PFSK-1 (cell line): Measurements from ENCODE around the gene VPS26B.

Experiments used
- FOXP2 ChIP-seq: optimal IDR thresholded peaks from 2 replicates; pipeline ENCODE3; 2011; ENCODE audit warnings: borderline replicate concordance, control low read depth, inconsistent platforms; ENCODE audit not compliant: insufficient read depth; ENCODE audit errors: extremely low read length, extremely low read depth
- POLR2AphosphoS5 ChIP-seq: IDR thresholded peaks from 2 replicates; pipeline ENCODE4 v1.6.1; 2012; ENCODE audit warnings: low read depth, mild to moderate bottlenecking, control low read depth, low read length, moderate library complexity
- REST ChIP-seq, 2 experiments: IDR thresholded peaks; 2 replicates each; pipeline versions ENCODE4 v1.6.1 to v1.8.0; 2011 to 2012; ENCODE audit warnings: low read depth in 2 of 2, low read length in 2 of 2, control low read depth in 1 of 2, inconsistent platforms in 1 of 2, mild to moderate bottlenecking in 1 of 2, moderate library complexity in 1 of 2; ENCODE audit not compliant: insufficient read depth in 1 of 2
- SIN3A ChIP-seq: IDR thresholded peaks from 2 replicates; pipeline ENCODE4 v1.6.1; 2012; ENCODE audit warnings: mild to moderate bottlenecking, low read length, moderate library complexity, borderline replicate concordance; ENCODE audit not compliant: insufficient read depth
- TAF1 ChIP-seq: IDR thresholded peaks from 2 replicates; pipeline ENCODE4 v1.6.1; 2012; ENCODE audit warnings: low read length, control low read depth, borderline replicate concordance; ENCODE audit not compliant: insufficient read depth

The VPS26B gene

DNA sequence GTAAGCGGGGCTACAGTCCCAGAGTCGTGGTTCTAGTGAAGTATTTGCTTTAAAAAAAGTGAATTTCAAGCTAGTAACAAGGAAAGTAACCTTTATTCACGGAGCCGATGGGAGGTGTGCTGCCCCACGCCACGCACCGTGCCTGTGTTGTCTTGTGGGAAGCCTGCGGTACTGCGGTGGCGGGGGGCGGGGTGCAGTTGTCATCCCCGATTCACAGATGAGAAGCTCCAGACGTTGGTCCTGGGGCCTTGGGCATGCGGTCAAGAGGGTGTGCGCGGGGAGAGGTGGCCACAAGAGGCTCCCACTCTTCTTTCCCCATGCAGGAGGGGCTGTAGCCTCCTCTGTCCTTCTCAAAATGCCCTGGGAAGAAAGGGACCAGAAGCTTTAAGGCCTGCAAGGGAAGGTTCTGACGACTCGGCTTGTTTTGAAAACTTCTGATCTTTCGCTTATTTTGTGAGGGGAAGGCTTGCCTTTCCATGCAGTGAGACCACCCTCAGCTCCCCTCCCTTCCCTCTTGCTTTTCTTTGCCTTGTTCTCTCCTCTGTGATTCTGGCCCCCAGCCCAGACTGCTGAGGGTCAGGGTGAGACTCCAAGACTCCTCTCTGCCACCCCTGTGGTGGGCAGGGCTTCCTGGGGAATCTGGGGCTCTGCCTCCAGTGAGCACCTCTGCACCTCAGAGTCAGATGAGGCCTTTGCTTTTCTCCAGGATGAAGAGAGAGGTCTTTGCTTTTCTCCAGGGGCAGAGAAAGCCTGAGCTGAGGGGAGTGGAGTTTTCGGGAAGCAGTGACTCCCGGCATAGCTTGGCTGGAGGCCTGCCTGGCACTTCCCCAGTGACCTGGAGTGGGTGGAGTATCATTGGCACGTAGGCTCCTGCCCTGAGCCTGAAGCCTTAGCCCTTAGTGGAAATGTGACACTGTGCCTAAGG, 57.9 kb downstream of the VPS26B start:
- TF ChIP-seq POLR2AphosphoS5 = no peak
- no peak for TF ChIP-seq TAF1
- TF ChIP-seq FOXP2 = no peak
- TF ChIP-seq REST (IDR thresholded peaks at IDR 0.05; ENCODE audit: insufficient read depth in 1 of 2, low read depth in 2 of 2, low read length in 2 of 2) = no peak
- TF ChIP-seq SIN3A = no peak

- TF ChIP-seq SIN3A (no peak), TAF1 (no peak), FOXP2 (no peak), REST (IDR thresholded peaks at IDR 0.05; ENCODE audit: insufficient read depth in 1 of 2, low read depth in 2 of 2, low read length in 2 of 2) (no peak)
These were observed 59.2 kb downstream of the VPS26B start for GRCh38 chr11:134283461-134284230.

DNA sequence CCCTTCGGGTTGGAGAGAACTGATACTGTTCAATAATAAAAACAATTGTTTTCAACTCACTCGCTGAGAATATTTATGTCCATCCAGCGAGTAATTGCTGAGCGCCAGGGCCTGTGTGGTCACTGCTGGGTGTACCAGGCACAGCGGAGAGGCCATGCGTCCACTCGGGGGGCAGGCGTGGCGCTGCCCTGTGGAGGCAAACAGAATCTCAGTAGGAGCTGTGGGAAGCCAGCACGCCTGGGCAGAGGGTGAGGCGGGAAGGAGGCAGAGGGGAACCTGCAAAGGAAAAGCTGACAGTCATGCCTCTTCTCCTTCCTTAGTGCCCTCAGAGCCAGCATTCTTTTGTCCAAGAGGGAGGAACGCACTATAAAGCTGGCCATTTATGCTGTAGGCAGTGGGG, 63.1 kb downstream of the VPS26B start:
- TF ChIP-seq REST (IDR thresholded peaks at IDR 0.05; ENCODE audit: insufficient read depth in 1 of 2, low read depth in 2 of 2, low read length in 2 of 2) (no peak), FOXP2 (no peak), POLR2AphosphoS5 (no peak), SIN3A (no peak), TAF1 (no peak)

DNA sequence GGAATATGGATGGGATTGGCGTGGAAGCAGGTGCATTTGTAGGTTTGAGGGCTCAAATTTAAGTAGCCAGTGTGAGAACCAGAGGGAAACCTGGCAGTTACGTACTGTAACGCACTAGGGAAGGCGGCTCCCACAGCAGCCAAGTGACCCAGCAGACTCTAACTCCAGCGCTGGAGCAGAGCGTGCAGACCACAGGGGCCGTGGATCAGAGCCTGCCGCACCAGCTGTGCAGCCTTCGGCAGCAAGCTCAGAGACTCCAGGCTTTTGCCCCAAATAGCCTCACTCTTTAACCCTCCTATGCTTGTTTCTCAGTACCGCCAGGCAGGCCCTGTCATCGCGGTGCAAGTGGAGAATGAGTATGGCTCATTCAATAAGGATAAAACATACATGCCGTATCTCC, 64.0 kb downstream of the VPS26B start:
- no peak for TF ChIP-seq REST (IDR thresholded peaks at IDR 0.05; ENCODE audit: insufficient read depth in 1 of 2, low read depth in 2 of 2, low read length in 2 of 2)
- TF ChIP-seq SIN3A = no peak
- TF ChIP-seq FOXP2 = no peak
- no peak for TF ChIP-seq POLR2AphosphoS5
- TF ChIP-seq TAF1 = no peak
